GM06990 (cell line): ENCODE results near the gene MPND.

Experiments used
- DNase-seq: peaks from one replicate; pipeline ENCODE4 v3.0.0-alpha.2; 2011; ENCODE audit not compliant: insufficient read length; ENCODE audit errors: extremely low read depth
- H3K27me3 ChIP-seq: replicated peaks from 2 replicates; pipeline ENCODE4 v1.6.0; 2011; ENCODE audit warnings: low read length; ENCODE audit not compliant: control insufficient read depth, insufficient read depth
- H3K36me3 ChIP-seq: 2 replicates; pipeline ENCODE4 v1.5.1; 2011; ENCODE audit warnings: low read length; ENCODE audit not compliant: control insufficient read depth, insufficient read depth
- H3K4me3 ChIP-seq: replicated peaks from 2 replicates; pipeline ENCODE4 v1.5.1; 2011; ENCODE audit warnings: low read depth, mild to moderate bottlenecking, control low read depth, low read length
- CTCF ChIP-seq: IDR thresholded peaks from 2 replicates; pipeline ENCODE4 v1.5.1; 2011; ENCODE audit warnings: low read length, control low read depth, mild to moderate bottlenecking, inconsistent platforms; ENCODE audit not compliant: insufficient read depth, poor library complexity, severe bottlenecking

Gene MPND

DNA sequence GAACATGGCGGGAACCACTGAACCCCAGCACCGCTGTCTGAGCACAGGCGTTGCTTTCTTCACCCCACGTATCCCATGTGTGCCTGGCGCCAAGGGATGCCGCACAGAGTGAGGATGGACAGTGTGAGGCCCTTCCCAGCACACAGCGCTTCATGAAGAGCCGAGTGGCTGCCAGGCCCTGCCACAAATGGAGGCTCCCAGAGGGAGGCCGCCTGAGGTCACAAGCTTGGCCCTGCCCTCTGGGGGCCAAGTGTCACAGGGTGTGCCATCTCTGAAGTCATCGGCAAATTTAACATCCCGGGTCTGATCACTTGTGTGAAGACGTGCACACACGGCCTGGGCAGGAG, 24.4 kb downstream of the MPND start:
- no peak for DNase-seq
- peaks cover 32% of the 10 kb centered on the region for H3K36me3 ChIP-seq
- no peak overlapping the region for H3K4me3 ChIP-seq
- no peaks in the 10 kb centered on the region for H3K27me3 ChIP-seq
- TF ChIP-seq CTCF, result no peak

DNA sequence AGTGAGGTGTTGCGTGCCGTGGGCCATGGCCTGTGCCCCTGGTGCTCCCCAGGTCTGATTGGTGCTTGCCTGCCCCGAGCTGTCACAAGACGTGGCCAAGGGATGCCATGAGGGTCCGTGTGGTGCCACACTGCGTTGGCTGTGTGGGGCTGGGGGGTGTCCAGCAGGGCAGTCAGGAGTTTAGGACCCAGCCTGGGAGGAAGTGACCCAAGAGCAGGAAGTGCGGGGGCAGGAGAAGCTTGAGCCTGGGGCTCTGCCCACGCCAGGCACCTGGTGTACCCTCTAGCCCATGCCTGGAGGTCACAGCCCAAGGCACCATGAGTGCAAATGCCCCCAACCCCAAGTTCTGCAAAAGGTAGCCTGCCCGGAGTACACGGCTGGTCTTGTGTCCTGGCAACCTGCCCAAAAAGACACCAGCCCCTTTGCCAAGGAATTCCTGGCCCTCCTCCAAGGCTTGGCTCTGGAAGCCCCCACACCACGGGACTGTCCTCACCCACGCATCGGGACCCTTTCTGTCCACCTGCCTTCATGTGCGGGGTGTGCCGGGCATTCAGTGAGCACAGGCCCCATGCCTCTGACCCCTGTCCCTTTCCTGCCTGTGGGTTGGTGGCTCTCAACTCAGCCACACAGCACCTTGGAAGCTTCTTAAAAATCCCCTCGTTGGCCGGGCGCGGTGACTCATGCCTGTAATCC, 24.9 kb downstream of the MPND start:
- H3K4me3 ChIP-seq, result no peak overlapping the region
- no peaks in the 10 kb centered on the region for H3K27me3 ChIP-seq
- peaks cover 27% of the 10 kb centered on the region for H3K36me3 ChIP-seq
- TF ChIP-seq CTCF, result no peak
- no peak for DNase-seq

- Histone ChIP-seq H3K4me3 (peak overlapping the region; percentile 58), H3K36me3 (peaks cover 18% of the 10 kb centered on the region), H3K27me3 (no peaks in the 10 kb centered on the region)
- no peak for TF ChIP-seq CTCF
- peak; percentile 87 for DNase-seq
Measured at GRCh38 chr19:4369109-4369887, 25.9 kb downstream of the MPND start.

DNA sequence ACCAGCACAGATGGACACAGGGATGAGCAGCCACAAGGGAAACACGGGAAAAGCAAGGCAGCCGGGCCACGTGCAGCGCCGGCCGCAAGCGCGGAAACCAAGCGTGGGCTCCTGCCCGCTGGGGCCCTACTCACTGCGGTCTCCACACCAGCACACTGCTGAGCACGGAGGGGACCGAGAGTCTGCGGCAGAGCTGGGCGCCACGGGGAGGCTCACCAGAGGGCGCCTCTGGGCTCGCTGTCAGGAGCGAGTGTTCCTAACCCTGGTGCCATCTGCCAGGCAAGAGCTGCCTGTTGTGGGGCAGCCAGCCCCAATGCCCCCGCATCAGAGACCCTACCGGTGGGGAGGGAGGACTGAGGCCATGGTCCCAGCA, 26.5 kb downstream of the MPND start:
- H3K36me3 ChIP-seq, result peaks cover 17% of the 10 kb centered on the region
- peak; percentile 85 for TF ChIP-seq CTCF
- H3K4me3 ChIP-seq, result peak overlapping the region; percentile 58
- DNase-seq, result peak; percentile 84
- H3K27me3 ChIP-seq, result no peaks in the 10 kb centered on the region

DNA sequence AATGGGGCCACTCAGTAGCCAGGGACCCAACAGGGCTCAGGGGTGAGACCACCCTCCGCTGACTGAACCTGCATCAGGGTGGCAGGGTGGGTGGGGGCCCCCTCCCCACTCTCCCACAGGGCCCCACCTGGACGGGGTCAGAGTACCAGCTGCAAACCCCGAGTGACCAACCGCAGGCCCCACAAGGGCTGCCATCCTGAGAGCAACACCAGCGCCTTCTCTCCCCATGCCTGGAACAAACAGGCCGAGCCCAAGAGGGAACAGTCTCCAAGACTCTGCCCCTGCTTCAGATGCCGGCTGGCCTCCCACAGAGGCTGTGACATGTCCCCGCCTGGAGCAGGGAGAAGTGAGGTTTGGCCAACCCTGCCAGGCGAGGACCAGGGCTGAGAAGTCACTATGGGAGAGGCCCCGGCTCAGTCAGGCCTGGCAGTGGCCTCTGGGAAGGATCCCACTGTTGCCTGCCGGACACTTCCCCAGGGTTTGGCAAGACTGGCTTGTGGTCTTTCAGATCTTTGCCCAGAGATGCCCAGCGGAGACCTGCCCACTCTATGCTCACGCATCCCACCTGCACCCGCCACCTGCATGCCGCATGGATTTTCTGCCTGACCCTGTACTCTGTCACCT, 27.2 kb downstream of the MPND start:
- TF ChIP-seq CTCF, result no peak
- peaks cover 11% of the 10 kb centered on the region for H3K36me3 ChIP-seq
- H3K4me3 ChIP-seq, result peak overlapping the region; percentile 58
- DNase-seq, result no peak
- no peaks in the 10 kb centered on the region for H3K27me3 ChIP-seq
